T follicular helper cell (primary cell): ENCODE data around the gene DBP.

Experiments used
- DNase-seq: peaks from one replicate; pipeline ENCODE4 v3.0.0-alpha.2; 2020; ENCODE audit warnings: low read depth

DBP gene

GRCh38 chr19:48609571-48610108, 27.5 kb downstream of the DBP start:
- DNase-seq = no peak

- DNase-seq = peak; percentile 34
Observed at GRCh38 chr19:48608798-48609263, 28.3 kb downstream of the DBP start.

- no peak for DNase-seq
Observed at GRCh38 chr19:48607359-48607755, 29.8 kb downstream of the DBP start.

GRCh38 chr19:48606463-48607358, 30.5 kb downstream of the DBP start, which contains the start of gene SPACA4:
TSS of gene SPACA4 (plus strand) at chr19:48606742. CDS start at chr19:48606979, 237 bp downstream.
- no peak for DNase-seq

- no peak for DNase-seq
Observed at GRCh38 chr19:48603850-48604249, 33.3 kb downstream of the DBP start.

GRCh38 chr19:48603449-48603848, 33.7 kb downstream of the DBP start:
- no peak for DNase-seq

- no peak for DNase-seq
Observed at GRCh38 chr19:48603001-48603400, 34.2 kb downstream of the DBP start.

GRCh38 chr19:48600679-48601417, 36.3 kb downstream of the DBP start:
- DNase-seq = no peak

- DNase-seq = no peak
Observed at GRCh38 chr19:48598996-48599700, 38.0 kb downstream of the DBP start.

GRCh38 chr19:48596679-48597465, 40.3 kb downstream of the DBP start:
- DNase-seq = peak; percentile 33

GRCh38 chr19:48596237-48596636, 40.9 kb downstream of the DBP start:
- DNase-seq = no peak

- no peak for DNase-seq
Observed at GRCh38 chr19:48595833-48596232, 41.3 kb downstream of the DBP start.

- DNase-seq = no peak
Observed at GRCh38 chr19:48595171-48595570, 42.0 kb downstream of the DBP start.

- no peak for DNase-seq
Observed at GRCh38 chr19:48591021-48591420, 46.2 kb downstream of the DBP start.

GRCh38 chr19:48588670-48589401, 48.3 kb downstream of the DBP start:
- DNase-seq = peak; percentile 81

GRCh38 chr19:48587387-48587786, 49.8 kb downstream of the DBP start:
- DNase-seq = no peak

- no peak for DNase-seq
Observed at GRCh38 chr19:48582168-48582567, 55.0 kb downstream of the DBP start.
